ENCODE results near the gene CAST.
"Not testable (repeated sequence)": the region's sequence is repeated elsewhere in the genome, so short reads cannot be mapped to it uniquely, and the experiment has no call there.

Gene CAST

GRCh38 chr5:96742538-96742937, 80.4 kb downstream of the CAST start:
- in situ Hi-C loops (cut with MboI; ENCODE audit: low sequenced_read_pairs) = no loop called here

DNA sequence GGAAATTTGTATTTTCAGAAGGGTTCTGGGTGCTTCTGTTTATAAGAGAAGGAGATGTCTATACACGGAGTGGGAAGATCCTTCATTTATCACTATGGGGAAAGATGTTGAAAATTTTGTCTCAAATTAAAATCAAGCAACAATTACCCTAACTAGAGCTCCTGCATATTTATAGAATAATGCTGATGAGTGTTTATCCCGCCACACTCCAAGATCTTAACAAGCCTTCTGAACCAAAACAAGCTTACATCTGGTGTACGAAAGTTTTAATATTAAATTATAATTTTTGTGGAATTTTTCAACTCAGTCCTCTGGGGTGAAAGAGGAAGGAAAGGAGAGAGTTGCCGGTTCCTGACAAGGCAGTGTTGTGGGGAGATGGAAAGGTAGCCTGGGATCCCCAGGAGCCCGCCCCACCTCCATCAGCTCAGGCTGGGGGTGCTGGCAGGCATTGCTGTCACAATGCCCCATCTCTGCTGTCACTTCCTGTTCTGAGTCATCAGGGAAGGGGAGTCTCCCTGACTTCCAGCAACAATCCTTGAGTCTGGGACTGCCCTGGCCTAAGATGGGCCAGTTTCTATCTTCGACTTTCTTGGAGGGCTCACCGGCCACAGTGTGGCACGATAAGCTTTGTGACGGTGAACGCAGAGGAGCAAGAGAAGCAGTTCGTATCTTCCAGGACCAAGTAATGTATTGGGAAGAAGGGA, 81.0 kb downstream of the CAST start:
- in situ Hi-C loops (cut with MboI; ENCODE audit: low sequenced_read_pairs) = no loop called here

GRCh38 chr5:96743805-96744204, 81.6 kb downstream of the CAST start:
- in situ Hi-C loops (cut with MboI; ENCODE audit: low sequenced_read_pairs) = no loop called here

- in situ Hi-C loops (cut with MboI; ENCODE audit: low sequenced_read_pairs) = not testable (repeated sequence)
Observed at GRCh38 chr5:96744218-96744617, 82.0 kb downstream of the CAST start.

DNA sequence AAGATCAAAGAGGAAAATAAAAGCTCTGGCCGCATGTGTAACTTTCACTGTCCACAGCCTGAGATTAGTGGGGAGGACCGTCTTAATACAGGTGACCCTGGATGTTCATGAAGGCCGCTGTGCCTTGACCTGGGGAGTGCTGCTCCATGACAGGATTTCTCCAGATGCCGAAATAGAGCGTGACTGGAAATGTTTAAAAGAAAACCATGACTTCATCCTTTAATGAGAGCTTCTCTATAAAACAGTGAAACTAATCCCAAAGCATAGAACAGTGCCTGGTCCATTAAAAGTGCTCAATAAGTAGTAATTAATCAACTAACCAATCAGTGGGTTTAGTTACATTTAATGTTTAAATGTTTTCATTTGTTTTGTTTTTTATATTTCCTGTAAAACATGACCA, 82.8 kb downstream of the CAST start:
- in situ Hi-C loops (cut with MboI; ENCODE audit: low sequenced_read_pairs) = no loop called here

- in situ Hi-C loops (cut with MboI; ENCODE audit: low sequenced_read_pairs) = no loop called here
Observed at GRCh38 chr5:96745844-96746531, 83.8 kb downstream of the CAST start.

DNA sequence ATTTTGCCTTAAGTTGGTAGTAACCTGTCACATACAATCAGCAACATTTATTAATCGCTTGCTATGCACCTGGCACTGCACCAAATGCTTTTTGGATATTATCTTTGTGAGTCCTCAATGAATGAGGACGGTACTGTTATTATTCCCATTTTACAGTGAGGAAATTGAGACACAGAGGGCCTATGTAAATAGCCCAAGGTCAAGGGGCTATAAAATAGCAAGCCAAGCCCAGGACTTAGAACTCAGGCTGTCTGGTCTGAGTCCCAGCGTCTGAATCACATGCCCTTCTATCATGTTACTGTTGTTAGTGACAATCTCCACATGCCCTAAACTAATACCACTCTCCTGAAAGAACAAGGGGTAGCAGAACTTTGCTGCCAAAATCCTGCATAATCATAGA, 85.5 kb downstream of the CAST start:
- in situ Hi-C loops (cut with MboI; ENCODE audit: low sequenced_read_pairs) = no loop called here

DNA sequence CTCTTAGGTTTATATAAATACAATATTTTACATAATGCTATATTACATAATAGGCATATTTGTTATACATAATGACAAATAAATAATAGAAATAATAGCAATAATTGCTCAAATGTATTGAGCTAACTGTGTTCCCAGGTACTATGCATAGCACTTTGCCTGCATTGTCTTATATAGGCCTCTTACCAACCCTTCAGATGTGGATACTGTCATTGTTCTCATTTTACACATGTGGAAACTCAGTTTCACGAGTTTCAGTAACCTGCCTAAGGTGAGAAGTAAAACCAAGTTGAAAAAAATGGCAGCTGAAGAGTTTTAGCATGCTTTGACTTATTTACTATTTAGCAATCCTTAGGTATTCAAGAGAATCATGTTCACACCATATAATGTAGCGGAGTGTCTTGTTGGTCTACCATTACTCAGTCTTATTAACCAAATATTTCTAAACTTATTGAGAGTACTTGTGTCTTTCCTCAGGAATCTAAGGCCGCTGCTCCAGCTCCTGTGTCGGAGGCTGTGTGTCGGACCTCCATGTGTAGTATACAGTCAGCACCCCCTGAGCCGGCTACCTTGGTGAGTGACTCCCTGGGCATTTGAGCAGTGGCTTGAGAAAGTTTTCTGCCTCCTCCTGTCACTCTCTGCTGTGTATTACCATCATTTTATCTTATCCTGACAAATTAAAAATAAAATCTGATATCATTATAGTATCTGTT, 88.1 kb downstream of the CAST start:
- in situ Hi-C loops (cut with MboI; ENCODE audit: low sequenced_read_pairs) = loop anchor here (25.0 kb wide), 1 partner anchor 412 kb away; no protein-coding TSS in a partner anchor

DNA sequence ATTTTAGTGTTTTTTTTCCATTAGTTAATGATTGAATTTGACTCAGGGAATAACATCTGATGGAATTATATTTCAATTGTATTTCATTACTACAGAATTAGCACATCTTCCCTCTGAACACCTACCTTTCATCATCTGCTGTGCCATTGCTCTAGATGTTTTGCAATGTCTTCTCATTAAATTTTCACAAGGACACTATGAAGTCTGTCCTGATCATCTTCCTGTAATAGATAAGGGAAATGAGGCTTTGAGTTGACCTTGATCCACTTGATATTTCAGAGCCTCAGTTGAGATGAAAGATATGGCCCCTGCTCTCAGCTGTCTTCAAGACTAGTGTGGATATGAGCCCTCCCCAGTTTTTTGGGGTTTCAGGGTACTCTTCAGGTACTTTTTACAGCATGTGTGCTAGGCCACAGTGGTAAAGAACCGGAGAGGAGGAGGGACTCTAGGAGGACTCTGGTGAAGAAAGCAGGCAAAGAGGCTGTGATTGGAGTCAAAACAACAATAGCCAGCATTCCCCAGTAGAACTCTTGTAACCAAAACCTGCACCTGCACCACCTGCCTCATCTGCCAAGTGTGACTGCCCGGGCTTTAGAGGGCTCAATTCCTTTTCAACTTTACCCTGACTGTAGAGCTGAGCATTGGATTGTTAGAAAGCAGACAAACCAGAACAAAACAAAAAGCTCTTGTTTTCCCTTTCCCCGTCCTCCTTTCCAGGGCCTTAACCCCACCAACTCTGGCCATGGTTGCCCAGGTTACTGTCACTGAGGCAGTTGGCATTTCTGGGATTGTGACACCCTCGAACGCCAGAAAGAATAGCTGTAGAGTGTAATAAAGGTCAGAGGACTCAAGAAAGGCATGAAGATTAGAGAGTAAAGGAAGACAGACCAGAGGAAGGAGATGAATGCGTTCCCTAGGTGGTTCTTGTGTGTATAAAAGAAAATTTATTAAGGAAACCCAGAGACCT, 89.3 kb downstream of the CAST start:
- in situ Hi-C loops (cut with MboI; ENCODE audit: low sequenced_read_pairs) = loop anchor here (25.0 kb wide), 1 partner anchor 411 kb away; no protein-coding TSS in a partner anchor

- in situ Hi-C loops (cut with MboI; ENCODE audit: low sequenced_read_pairs) = loop anchor here (25.0 kb wide), 1 partner anchor 410 kb away; no protein-coding TSS in a partner anchor
Observed at GRCh38 chr5:96752341-96753016, 90.3 kb downstream of the CAST start.

DNA sequence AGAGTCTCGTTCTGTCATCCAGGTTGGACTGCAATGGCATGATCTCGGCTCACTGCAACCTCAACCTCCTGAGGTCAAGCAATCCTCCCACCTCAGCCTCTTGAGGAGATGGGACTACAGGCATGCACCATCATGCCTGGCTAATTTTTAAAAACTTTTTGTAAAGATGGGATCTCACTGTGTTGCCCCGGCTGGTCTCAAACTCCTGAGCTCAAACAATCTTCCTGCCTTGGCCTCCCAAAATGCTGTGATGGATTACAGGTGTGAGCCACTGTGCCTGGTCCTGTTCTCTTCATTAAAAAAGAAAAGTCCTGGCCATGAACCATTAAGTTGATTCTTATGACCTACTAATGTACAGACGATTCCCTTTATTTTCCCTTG, 90.8 kb downstream of the CAST start:
- in situ Hi-C loops (cut with MboI; ENCODE audit: low sequenced_read_pairs) = loop anchor here (25.0 kb wide), 1 partner anchor 409 kb away; no protein-coding TSS in a partner anchor

GRCh38 chr5:96753848-96754247, 91.7 kb downstream of the CAST start:
- in situ Hi-C loops (cut with MboI; ENCODE audit: low sequenced_read_pairs) = loop anchor here (25.0 kb wide), 1 partner anchor 408 kb away; no protein-coding TSS in a partner anchor

DNA sequence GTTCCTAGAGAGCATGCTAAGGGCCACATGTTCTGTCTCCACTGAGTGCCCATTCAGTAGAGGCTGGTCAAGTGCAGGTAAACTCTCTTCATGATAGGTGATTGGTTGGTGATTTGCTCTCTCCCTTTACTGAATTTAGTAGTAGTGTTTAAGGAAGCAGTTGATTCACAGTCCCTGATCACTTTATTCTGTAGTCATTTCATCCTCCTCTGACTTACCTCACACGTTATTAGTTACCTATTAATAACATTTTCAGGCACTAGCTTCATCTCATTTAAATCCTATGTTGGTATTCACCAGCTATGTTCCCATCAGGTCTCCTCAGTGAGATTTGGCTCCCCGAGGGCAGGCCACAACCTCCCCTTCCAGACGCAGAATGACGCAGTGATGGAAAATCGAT, 93.7 kb downstream of the CAST start:
- in situ Hi-C loops (cut with MboI; ENCODE audit: low sequenced_read_pairs) = loop anchor here (25.0 kb wide), 1 partner anchor 406 kb away; no protein-coding TSS in a partner anchor

DNA sequence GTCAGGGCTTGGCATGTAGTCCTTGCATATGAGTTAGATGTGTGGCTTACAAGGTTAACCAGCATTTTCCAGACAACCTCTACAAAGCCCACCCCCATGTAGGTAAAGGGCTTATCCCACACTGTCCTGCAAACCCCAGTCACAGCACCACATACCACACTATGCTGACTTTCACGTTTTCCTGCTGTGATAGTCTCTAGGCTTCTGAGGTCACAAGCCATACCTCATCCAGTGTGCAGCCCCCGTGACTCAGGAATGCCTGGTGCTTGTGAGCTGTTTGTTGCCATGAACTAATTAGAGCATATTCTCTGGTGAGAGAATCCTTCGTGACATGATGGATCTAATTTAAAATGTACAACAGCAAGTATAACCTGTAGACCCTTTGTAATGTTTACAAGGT, 94.8 kb downstream of the CAST start:
- in situ Hi-C loops (cut with MboI; ENCODE audit: low sequenced_read_pairs) = loop anchor here (25.0 kb wide), 1 partner anchor 405 kb away; no protein-coding TSS in a partner anchor

- in situ Hi-C loops (cut with MboI; ENCODE audit: low sequenced_read_pairs) = loop anchor here (25.0 kb wide), 1 partner anchor 404 kb away; no protein-coding TSS in a partner anchor
Observed at GRCh38 chr5:96758621-96759020, 96.4 kb downstream of the CAST start.

GRCh38 chr5:96761618-96762017, 99.4 kb downstream of the CAST start:
- in situ Hi-C loops (cut with MboI; ENCODE audit: low sequenced_read_pairs) = loop anchor here (25.0 kb wide), 1 partner anchor 401 kb away; no protein-coding TSS in a partner anchor

DNA sequence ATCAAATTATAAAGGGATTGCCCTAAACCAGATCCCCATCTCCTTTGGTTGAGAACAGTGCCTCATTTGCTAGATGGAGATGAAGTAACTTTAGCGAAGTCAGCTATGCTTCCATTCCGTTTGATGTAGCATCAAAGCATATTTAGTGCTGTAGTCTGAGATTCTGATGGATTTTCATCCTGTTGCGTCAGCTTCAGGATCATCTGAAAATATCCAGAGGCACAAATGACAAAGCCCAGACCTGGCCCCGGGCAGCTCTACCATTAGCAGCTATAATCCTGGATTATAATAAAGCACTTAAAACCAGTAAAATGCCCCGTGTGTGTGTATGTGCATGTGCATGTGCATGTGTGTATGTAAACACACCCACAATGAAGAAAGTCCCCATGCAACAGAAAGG, 100.8 kb downstream of the CAST start:
- in situ Hi-C loops (cut with MboI; ENCODE audit: low sequenced_read_pairs) = loop anchor here (25.0 kb wide), 1 partner anchor 399 kb away; no protein-coding TSS in a partner anchor

- in situ Hi-C loops (cut with MboI; ENCODE audit: low sequenced_read_pairs) = loop anchor here (25.0 kb wide), 1 partner anchor 397 kb away; no protein-coding TSS in a partner anchor
Observed at GRCh38 chr5:96765043-96765442, 102.9 kb downstream of the CAST start.

GRCh38 chr5:96768708-96769251, 106.6 kb downstream of the CAST start:
- in situ Hi-C loops (cut with MboI; ENCODE audit: low sequenced_read_pairs) = loop anchor here (25.0 kb wide), 1 partner anchor 394 kb away; no protein-coding TSS in a partner anchor
